CD14-positive monocyte (primary cell): ENCODE data around the gene RREB1. TPM values are rescaled to one million over a fixed set of nuclear protein-coding genes. Genes with fewer than 3 reads are reported as not detected.

Experiments used
- DNase-seq, 3 donors: peaks; one replicate each; pipeline ENCODE4 v3.0.0-alpha.2; 2011 to 2022
- H2AFZ ChIP-seq: 2 replicates; pipeline ENCODE4 v1.6.0; 2012; ENCODE audit warnings: mild to moderate bottlenecking, low read depth, low read length, inconsistent platforms; ENCODE audit not compliant: insufficient read depth, poor library complexity, severe bottlenecking
- H3K27ac ChIP-seq, 2 donors: 1 replicate in 1 of 2; 2 replicates in 1 of 2; pipeline ENCODE4 v1.5.1; 2012 to 2013; ENCODE audit warnings: low read length in 2 of 2, control low read depth in 1 of 2, inconsistent platforms in 1 of 2, low read depth in 1 of 2, mild to moderate bottlenecking in 1 of 2
- H3K27me3 ChIP-seq, 2 donors: one replicate each; pipeline versions ENCODE4 v1.6.0 to v1.6.1; 2011 to 2013; ENCODE audit warnings: low read length in 2 of 2; ENCODE audit not compliant: control insufficient read depth in 2 of 2, insufficient read depth in 2 of 2
- H3K36me3 ChIP-seq, 2 donors: replicated peaks in 1 of 2; 1 replicate in 1 of 2; 2 replicates in 1 of 2; pipeline versions ENCODE4 v1.5.1 to v1.6.1; 2012 to 2013; ENCODE audit warnings: low read length in 2 of 2, control low read depth in 1 of 2, inconsistent platforms in 1 of 2, mild to moderate bottlenecking in 1 of 2; ENCODE audit not compliant: insufficient read depth in 2 of 2, control insufficient read depth in 1 of 2
- H3K4me1 ChIP-seq, 2 donors: 1 replicate in 1 of 2; 2 replicates in 1 of 2; pipeline versions ENCODE4 v1.5.1 to v1.6.1; 2012 to 2013; ENCODE audit warnings: low read length in 2 of 2, control low read depth in 1 of 2, inconsistent platforms in 1 of 2, mild to moderate bottlenecking in 1 of 2, moderate library complexity in 1 of 2; ENCODE audit not compliant: insufficient read depth in 2 of 2, control insufficient read depth in 1 of 2
- H3K4me2 ChIP-seq: replicated peaks from 2 replicates; pipeline ENCODE3; 2012; ENCODE audit warnings: low read length, moderate library complexity, mild to moderate bottlenecking; ENCODE audit not compliant: poor library complexity, severe bottlenecking; ENCODE audit errors: extremely low read depth
- H3K4me3 ChIP-seq, 3 experiments: fragments of 200-600 bp in 1 of 3; sonication (generic) in 1 of 3; replicated peaks in 1 of 3; 1 replicate in 2 of 3; 2 replicates in 1 of 3; pipeline ENCODE4 v1.5.1; 2011 to 2013; ENCODE audit warnings: low read length in 3 of 3, mild to moderate bottlenecking in 3 of 3, control low read depth in 2 of 3, low read depth in 2 of 3, inconsistent platforms in 1 of 3, moderate library complexity in 1 of 3
- H3K79me2 ChIP-seq: 2 replicates; pipeline ENCODE4 v1.6.0; 2012; ENCODE audit warnings: mild to moderate bottlenecking, control low read depth, inconsistent platforms, low read length, moderate library complexity; ENCODE audit not compliant: insufficient read depth
- H3K9ac ChIP-seq: 2 replicates; pipeline ENCODE4 v1.6.0; 2017; ENCODE audit warnings: low read length, mild to moderate bottlenecking; ENCODE audit not compliant: insufficient read depth, poor library complexity, severe bottlenecking
- H3K9me3 ChIP-seq, 2 donors: replicated peaks in 1 of 2; 1 replicate in 1 of 2; 2 replicates in 1 of 2; pipeline versions ENCODE4 v1.5.1 to v1.6.1; 2012 to 2013; ENCODE audit warnings: low read length in 2 of 2, control low read depth in 1 of 2; ENCODE audit not compliant: control insufficient read depth in 1 of 2, insufficient read depth in 1 of 2
- H4K20me1 ChIP-seq: 2 replicates; pipeline ENCODE4 v1.6.0; 2012; ENCODE audit warnings: mild to moderate bottlenecking, low read length, control low read depth, moderate library complexity; ENCODE audit not compliant: insufficient read depth
- H3K27ac Mint-ChIP-seq, 7 donors: one replicate each; pipeline ENCODE4 v1.8.0; 2020; ENCODE audit warnings: mild to moderate bottlenecking in 7 of 7, mixed read lengths in 7 of 7, moderate library complexity in 6 of 7, inconsistent platforms in 2 of 7
- H3K27me3 Mint-ChIP-seq, 3 donors: one replicate each; pipeline ENCODE4 v1.8.0; 2021 to 2022; ENCODE audit warnings: low read depth in 3 of 3, mild to moderate bottlenecking in 3 of 3, mixed read lengths in 3 of 3, moderate library complexity in 3 of 3, inconsistent platforms in 1 of 3
- H3K36me3 Mint-ChIP-seq, 2 donors: one replicate each; pipeline ENCODE4 v1.8.0; 2020; ENCODE audit warnings: mixed read lengths in 2 of 2, inconsistent platforms in 1 of 2, mild to moderate bottlenecking in 1 of 2
- H3K4me1 Mint-ChIP-seq: one replicate; pipeline ENCODE4 v1.8.0; 2020; ENCODE audit warnings: mild to moderate bottlenecking, mixed read lengths
- H3K4me3 Mint-ChIP-seq, 2 donors: one replicate each; pipeline ENCODE4 v1.8.0; 2020; ENCODE audit warnings: mild to moderate bottlenecking in 2 of 2, mixed read lengths in 2 of 2, moderate library complexity in 1 of 2
- H3K9me3 Mint-ChIP-seq, 7 donors: one replicate each; pipeline ENCODE4 v1.8.0; 2020 to 2022; ENCODE audit warnings: mixed read lengths in 7 of 7, mild to moderate bottlenecking in 6 of 7, moderate library complexity in 6 of 7, inconsistent platforms in 2 of 7
- WGBS: methylation state at CpG from one replicate; pipeline ENCODE4 v1.1.5; 2013; ENCODE audit warnings: missing lambda C conversion rate; ENCODE audit not compliant: insufficient coverage; 5-methylcytosine and 5-hydroxymethylcytosine counted together
- intact Hi-C, 2 donors: fragments of 100-400 bp; cut with micrococcal nuclease; formaldehyde crosslinking; loops; one replicate each; pipeline versions ENCODE4 v1.15.0 to v1.15.1; 2023
- polyA plus RNA-seq, 3 donors: library from polyadenylated mRNA; depleted of rRNA in 1 of 3; unstranded in 2 of 3; stranded (reverse) in 1 of 3; fragments of 300-500 nt in 2 of 3; fragments of >200 nt in 1 of 3; fragmentation: Illumina TruSeq in 2 of 3; gene quantifications; 1 replicate in 2 of 3; 2 replicates in 1 of 3; pipeline ENCODE4 v1.2.3, GENCODE V29; 2012 to 2021
- TF ChIP-seq, protein P1 (sequence below): fragments of 200-600 bp; IDR thresholded peaks from one replicate; pipeline ENCODE4 v1.8.0; 2022; ENCODE audit warnings: antibody characterized with exemption, mild to moderate bottlenecking

The RREB1 gene
- polyA plus RNA-seq, 3 donors: 2.1 to 15.3 (median 5.6) TPM

DNA sequence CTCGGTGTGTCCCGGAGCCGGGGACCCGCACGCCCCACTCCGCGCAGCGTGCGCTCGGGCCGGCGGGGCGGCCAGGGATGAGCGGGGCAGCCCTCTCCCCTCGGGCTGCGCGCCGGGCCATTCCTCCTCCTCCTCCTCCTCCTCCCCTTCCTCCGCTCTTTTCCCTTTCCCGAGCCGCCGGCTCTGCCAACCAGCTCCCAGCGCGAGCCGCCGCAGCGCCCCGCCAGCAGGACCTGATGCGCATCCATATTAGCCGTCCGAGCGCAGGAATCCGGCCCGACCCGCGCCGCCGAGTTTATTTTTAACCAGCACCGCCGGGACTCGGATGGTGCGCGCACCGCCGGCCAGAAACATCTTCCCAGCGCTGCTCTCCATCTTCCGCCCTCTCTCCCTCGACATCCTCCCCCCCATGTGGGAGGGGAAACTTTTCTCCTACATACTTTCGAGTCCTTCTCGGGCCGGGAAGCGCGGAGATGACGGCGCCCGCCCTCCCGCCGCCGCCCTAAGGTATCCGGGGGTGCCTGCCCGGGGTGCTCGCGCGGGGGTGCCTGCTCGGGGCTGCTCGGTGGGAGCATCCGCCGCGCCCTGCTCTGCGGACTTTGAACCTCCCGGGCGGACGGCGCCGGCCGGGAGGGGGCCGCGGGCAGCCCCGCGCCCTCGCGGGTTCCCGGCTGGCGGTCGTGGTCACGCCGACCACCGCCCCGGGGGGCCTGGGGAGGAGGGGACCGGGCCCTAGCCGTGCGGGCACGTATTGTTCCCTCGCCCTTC is 619 bp downstream of the RREB1 start:
- Histone ChIP-seq H3K4me3 (peak overlapping the region; percentile 85 to 98 (median 93)), H3K9me3 (no peaks in the 10 kb centered on the region), H3K4me2 (peak overlapping the region; percentile 80), H3K27me3 (no peaks in the 10 kb centered on the region), H4K20me1 (peaks cover 36% of the 10 kb centered on the region), H3K9ac (peak overlapping the region; percentile 90), H2AFZ (peak overlapping the region; percentile 99), H3K27ac (peak overlapping the region; percentile 91 to 98), H3K79me2 (peaks cover 64% of the 10 kb centered on the region), H3K36me3 (no peaks in the 10 kb centered on the region), H3K4me1 (peaks cover 39 to 56% of the 10 kb centered on the region in 2 donors)
- H3K27me3 Mint-ChIP-seq: no peaks in the 10 kb centered on the region
- TF ChIP-seq, protein P1, sequence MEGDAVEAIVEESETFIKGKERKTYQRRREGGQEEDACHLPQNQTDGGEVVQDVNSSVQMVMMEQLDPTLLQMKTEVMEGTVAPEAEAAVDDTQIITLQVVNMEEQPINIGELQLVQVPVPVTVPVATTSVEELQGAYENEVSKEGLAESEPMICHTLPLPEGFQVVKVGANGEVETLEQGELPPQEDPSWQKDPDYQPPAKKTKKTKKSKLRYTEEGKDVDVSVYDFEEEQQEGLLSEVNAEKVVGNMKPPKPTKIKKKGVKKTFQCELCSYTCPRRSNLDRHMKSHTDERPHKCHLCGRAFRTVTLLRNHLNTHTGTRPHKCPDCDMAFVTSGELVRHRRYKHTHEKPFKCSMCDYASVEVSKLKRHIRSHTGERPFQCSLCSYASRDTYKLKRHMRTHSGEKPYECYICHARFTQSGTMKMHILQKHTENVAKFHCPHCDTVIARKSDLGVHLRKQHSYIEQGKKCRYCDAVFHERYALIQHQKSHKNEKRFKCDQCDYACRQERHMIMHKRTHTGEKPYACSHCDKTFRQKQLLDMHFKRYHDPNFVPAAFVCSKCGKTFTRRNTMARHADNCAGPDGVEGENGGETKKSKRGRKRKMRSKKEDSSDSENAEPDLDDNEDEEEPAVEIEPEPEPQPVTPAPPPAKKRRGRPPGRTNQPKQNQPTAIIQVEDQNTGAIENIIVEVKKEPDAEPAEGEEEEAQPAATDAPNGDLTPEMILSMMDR: no peak
- under 1% methylated on average over 75 of the region's 94 CpGs for WGBS
- DNase-seq: no peak
- H3K36me3 Mint-ChIP-seq: peaks cover 0 to 7% of the 10 kb centered on the region in 2 donors
- H3K27ac Mint-ChIP-seq: peak overlapping the region; percentile 92 to 98 (median 93)
- H3K4me1 Mint-ChIP-seq: peaks cover 46% of the 10 kb centered on the region
- H3K4me3 Mint-ChIP-seq: peak overlapping the region; percentile 95 to 97
- intact Hi-C loops: loop anchor here (5.0 to 10.0 kb wide), 5 partner anchors 34 to 94 kb away; no protein-coding TSS in a partner anchor
- H3K9me3 Mint-ChIP-seq: no peaks in the 10 kb centered on the region

DNA sequence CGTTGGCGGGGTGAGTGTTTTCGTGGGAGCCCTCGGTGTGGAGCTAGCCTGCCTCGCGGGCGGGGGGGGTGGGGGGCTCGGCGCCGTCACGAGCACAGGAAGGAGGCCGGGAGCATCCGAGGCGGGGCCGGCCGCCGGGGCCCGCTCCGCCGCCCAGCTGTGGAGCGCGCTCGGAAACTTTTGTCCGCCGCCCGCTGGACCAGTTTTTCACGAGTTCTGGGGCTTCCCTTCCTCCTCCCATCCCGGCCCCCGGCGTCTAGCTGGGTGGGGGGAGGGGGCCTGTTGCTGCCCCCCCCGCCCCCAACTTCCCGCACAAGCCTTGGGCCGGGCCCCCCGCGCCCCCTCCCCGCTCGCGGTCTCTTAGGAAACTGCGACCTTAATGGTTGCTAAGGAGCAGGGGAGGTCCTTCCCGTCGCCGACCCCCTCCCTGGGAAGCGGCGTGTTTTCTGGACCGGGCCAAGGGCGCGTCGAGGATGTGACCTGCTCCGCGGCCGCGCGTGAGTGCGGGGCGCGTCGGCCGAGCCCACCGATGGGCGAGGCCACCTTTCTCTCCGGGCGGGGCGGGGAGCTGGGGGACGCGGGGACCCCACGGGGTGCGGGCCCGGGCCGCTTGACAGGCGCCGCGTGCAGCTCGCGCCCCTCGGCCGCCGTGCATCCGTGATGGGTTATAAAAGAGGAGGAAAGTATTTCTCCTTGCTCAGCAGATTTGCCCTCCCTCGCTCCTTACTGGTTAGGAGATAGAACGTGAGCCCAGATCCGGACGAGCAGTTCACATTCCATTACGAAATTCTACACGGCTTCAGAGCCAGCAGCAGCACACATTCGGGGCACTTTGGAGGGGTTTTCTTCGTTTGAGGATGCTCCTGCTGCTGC is 1.4 kb downstream of the RREB1 start:
- H3K4me1 ChIP-seq: peaks cover 39 to 64% of the 10 kb centered on the region in 2 donors
- H2AFZ ChIP-seq: peak overlapping the region; percentile 99
- peaks cover 54% of the 10 kb centered on the region for H3K4me1 Mint-ChIP-seq
- H3K27me3 ChIP-seq: no peaks in the 10 kb centered on the region
- peak overlapping the region; percentile 90 for H3K9ac ChIP-seq
- peak overlapping the region; percentile 81 to 95 (median 88) for H3K27ac Mint-ChIP-seq
- peak; percentile 65 to 78 (median 67) for DNase-seq
- WGBS: 0% methylated on average over 43 of the region's 86 CpGs
- H4K20me1 ChIP-seq: peaks cover 44% of the 10 kb centered on the region
- peak overlapping the region; percentile 85 to 98 (median 93) for H3K4me3 ChIP-seq
- TF ChIP-seq, protein P1: no peak
- no peaks in the 10 kb centered on the region for H3K9me3 Mint-ChIP-seq
- H3K27ac ChIP-seq: peak overlapping the region; percentile 91 to 98
- peak overlapping the region; percentile 80 for H3K4me2 ChIP-seq
- no peaks in the 10 kb centered on the region for H3K36me3 ChIP-seq
- peak overlapping the region; percentile 85 to 93 for H3K4me3 Mint-ChIP-seq
- peaks cover 72% of the 10 kb centered on the region for H3K79me2 ChIP-seq
- H3K27me3 Mint-ChIP-seq: no peaks in the 10 kb centered on the region
- peaks cover 0 to 7% of the 10 kb centered on the region in 2 donors for H3K36me3 Mint-ChIP-seq
- no peaks in the 10 kb centered on the region for H3K9me3 ChIP-seq
- intact Hi-C loops: loop anchor here (5.0 to 10.0 kb wide), 5 partner anchors 33 to 93 kb away; no protein-coding TSS in a partner anchor
